CD4-positive, alpha-beta T cell treated with Interferon gamma for 1 hour (primary cell): ENCODE measurements around the gene SRMS.
"Not testable (repeated sequence)": the region's sequence is repeated elsewhere in the genome, so short reads cannot be mapped to it uniquely, and the experiment has no call there.

ENCODE experiments used
- DNase-seq: peaks from one replicate; pipeline ENCODE4 v3.0.0-alpha.2; 2020

SRMS gene

GRCh38 chr20:63519668-63520503, 27.7 kb downstream of the SRMS start:
- DNase-seq: peak; percentile 65

- DNase-seq: no peak
These were observed 28.4 kb downstream of the SRMS start for GRCh38 chr20:63518946-63519667.

GRCh38 chr20:63518351-63518861, 29.1 kb downstream of the SRMS start:
- no peak for DNase-seq

- no peak for DNase-seq
These were observed 29.9 kb downstream of the SRMS start for GRCh38 chr20:63517376-63518309.

- not testable (repeated sequence) for DNase-seq
These were observed 33.0 kb downstream of the SRMS start for GRCh38 chr20:63514520-63514919.

- no peak for DNase-seq
These were observed 34.3 kb downstream of the SRMS start for GRCh38 chr20:63513207-63513606.

- DNase-seq: no peak
These were observed 38.4 kb downstream of the SRMS start for GRCh38 chr20:63509088-63509564.

GRCh38 chr20:63508072-63508768, 39.3 kb downstream of the SRMS start:
- no peak for DNase-seq

GRCh38 chr20:63507083-63507743, 40.3 kb downstream of the SRMS start:
- DNase-seq: no peak

- no peak for DNase-seq
These were observed 41.8 kb downstream of the SRMS start for GRCh38 chr20:63505723-63506122.

- no peak for DNase-seq
These were observed 42.3 kb downstream of the SRMS start for GRCh38 chr20:63505281-63505680.

- DNase-seq: no peak
These were observed 42.9 kb downstream of the SRMS start for GRCh38 chr20:63504642-63505041.

GRCh38 chr20:63503524-63503923, 44.0 kb downstream of the SRMS start:
- no peak for DNase-seq

GRCh38 chr20:63502671-63503172, 44.8 kb downstream of the SRMS start:
- no peak for DNase-seq

- no peak for DNase-seq
These were observed 45.5 kb downstream of the SRMS start for GRCh38 chr20:63501818-63502670.

GRCh38 chr20:63500902-63501817, 46.4 kb downstream of the SRMS start:
- DNase-seq: no peak

- DNase-seq: no peak
These were observed 47.2 kb downstream of the SRMS start for GRCh38 chr20:63500151-63500901.

- no peak for DNase-seq
These were observed 48.1 kb downstream of the SRMS start for GRCh38 chr20:63499338-63499969.
